ENCODE measurements around the gene BTBD1.

DNA sequence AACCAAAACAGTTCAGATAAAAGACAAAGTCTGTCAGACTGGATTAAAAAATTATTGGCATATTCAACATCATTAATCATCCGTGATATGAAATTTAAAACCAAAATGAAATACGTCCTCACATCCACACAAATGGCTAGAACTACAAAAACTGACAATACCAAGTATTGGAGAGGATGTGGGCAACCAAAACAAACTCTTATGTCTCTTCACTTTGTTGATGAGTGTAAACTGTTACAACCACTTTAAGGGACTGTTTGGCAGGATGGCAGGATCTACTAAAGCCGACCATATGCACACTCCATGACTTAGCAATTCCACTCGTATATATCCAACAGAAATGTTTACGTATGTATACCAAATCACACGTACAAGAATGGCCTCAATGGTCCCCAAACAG lies 30.8 kb downstream of the BTBD1 start:
- TF ChIP-seq YY1 (IDR thresholded peaks at IDR 0.05; ENCODE audit: extremely low read depth, insufficient replicate concordance, low read depth, low read length): no peak
- TF ChIP-seq, protein P1, sequence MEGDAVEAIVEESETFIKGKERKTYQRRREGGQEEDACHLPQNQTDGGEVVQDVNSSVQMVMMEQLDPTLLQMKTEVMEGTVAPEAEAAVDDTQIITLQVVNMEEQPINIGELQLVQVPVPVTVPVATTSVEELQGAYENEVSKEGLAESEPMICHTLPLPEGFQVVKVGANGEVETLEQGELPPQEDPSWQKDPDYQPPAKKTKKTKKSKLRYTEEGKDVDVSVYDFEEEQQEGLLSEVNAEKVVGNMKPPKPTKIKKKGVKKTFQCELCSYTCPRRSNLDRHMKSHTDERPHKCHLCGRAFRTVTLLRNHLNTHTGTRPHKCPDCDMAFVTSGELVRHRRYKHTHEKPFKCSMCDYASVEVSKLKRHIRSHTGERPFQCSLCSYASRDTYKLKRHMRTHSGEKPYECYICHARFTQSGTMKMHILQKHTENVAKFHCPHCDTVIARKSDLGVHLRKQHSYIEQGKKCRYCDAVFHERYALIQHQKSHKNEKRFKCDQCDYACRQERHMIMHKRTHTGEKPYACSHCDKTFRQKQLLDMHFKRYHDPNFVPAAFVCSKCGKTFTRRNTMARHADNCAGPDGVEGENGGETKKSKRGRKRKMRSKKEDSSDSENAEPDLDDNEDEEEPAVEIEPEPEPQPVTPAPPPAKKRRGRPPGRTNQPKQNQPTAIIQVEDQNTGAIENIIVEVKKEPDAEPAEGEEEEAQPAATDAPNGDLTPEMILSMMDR (IDR thresholded peaks at IDR 0.05 in 2 of 3, conservative IDR thresholded peaks at IDR 0.05 in 1 of 3; ENCODE audit: borderline replicate concordance in 1 of 3, insufficient read depth in 1 of 3, low read depth in 2 of 3, low read length in 2 of 3): no peak
- no peak for TF ChIP-seq EZH2 (IDR thresholded peaks at IDR 0.05)
- no peak for TF ChIP-seq JUND (IDR thresholded peaks at IDR 0.05)
- TF ChIP-seq POLR2AphosphoS5 (IDR thresholded peaks at IDR 0.05; ENCODE audit: low read depth, low read length): no peak
- no peak for TF ChIP-seq TCF7L2 (IDR thresholded peaks at IDR 0.05; ENCODE audit: borderline replicate concordance, extremely low read depth, insufficient read depth, insufficient read length)
- no peak for TF ChIP-seq CEBPB (IDR thresholded peaks at IDR 0.05; ENCODE audit: low read depth)
- no peak for TF ChIP-seq FOSL1 (IDR thresholded peaks at IDR 0.05; ENCODE audit: low read depth)

Measured in HCT116 (cell line).